ENCODE results near the gene ATP6V1B1.

DNA sequence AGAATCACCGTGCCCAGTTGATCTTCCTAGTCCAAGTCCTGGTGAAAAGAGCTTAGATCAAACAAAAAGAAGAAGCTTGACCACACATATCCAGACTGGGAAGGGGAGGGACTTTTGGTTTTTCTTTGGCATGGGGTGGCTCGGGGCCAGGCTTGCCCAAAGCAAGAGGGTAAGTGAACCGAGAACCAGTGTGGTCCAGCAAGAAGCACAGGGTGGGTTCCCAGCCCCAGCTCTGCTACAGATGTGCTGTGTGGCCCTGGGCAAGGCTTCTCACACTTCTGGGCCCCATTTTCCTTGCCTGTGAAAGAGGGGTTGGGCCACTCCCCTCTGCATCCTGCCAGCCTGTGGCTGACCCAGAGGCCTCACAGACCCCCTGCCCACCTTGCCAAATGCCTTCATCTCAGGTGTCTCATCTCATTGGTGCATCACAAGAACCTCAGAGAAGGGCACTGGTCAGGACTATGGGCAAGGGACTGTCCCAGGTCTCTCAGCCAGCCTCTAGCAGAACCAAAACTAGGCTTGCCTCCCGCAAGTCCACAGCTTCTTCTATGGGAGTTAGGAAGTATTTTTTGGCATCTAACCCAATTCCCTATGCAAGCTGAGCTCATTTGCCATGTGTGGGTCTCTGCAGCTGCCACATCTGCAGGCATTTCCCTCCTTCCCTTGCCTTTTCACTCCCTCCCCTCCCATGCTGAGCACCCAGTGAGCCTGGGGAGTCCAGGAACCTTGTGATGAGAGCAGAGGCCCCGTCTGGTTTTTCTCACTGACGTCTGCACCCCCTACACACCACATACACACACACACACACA is 6.9 kb downstream of the ATP6V1B1 start:
- TF ChIP-seq DPF2 (IDR thresholded peaks at IDR 0.05) (no peak), TEAD1 (CRISPR knock-in tag; IDR thresholded peaks at IDR 0.05) (no peak), RAD21 (CRISPR knock-in tag; conservative IDR thresholded peaks at IDR 0.05 in 1 of 2, IDR thresholded peaks at IDR 0.05 in 1 of 2) (no peak), POLR2G (IDR thresholded peaks at IDR 0.05; ENCODE audit: low read depth, low read length) (no peak)
- TF ChIP-seq, protein P1, sequence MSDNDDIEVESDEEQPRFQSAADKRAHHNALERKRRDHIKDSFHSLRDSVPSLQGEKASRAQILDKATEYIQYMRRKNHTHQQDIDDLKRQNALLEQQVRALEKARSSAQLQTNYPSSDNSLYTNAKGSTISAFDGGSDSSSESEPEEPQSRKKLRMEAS (CRISPR knock-in tag; IDR thresholded peaks at IDR 0.05): no peak
- TF ChIP-seq, protein P2, sequence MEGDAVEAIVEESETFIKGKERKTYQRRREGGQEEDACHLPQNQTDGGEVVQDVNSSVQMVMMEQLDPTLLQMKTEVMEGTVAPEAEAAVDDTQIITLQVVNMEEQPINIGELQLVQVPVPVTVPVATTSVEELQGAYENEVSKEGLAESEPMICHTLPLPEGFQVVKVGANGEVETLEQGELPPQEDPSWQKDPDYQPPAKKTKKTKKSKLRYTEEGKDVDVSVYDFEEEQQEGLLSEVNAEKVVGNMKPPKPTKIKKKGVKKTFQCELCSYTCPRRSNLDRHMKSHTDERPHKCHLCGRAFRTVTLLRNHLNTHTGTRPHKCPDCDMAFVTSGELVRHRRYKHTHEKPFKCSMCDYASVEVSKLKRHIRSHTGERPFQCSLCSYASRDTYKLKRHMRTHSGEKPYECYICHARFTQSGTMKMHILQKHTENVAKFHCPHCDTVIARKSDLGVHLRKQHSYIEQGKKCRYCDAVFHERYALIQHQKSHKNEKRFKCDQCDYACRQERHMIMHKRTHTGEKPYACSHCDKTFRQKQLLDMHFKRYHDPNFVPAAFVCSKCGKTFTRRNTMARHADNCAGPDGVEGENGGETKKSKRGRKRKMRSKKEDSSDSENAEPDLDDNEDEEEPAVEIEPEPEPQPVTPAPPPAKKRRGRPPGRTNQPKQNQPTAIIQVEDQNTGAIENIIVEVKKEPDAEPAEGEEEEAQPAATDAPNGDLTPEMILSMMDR (IDR thresholded peaks at IDR 0.05 in 2 of 3, conservative IDR thresholded peaks at IDR 0.05 in 1 of 3; ENCODE audit: insufficient read depth in 2 of 3, low read depth in 1 of 3, low read length in 3 of 3): no peak
